H1 (cell line): ENCODE data around the gene MACC1. TPM values are rescaled to one million over a fixed set of nuclear protein-coding genes. Genes with fewer than 3 reads are reported as not detected.

Source experiments
- CHD7 ChIP-seq: fragments of 300-600 bp; sonication (generic); IDR thresholded peaks from 2 replicates; pipeline ENCODE4 v1.7.1; 2012; ENCODE audit warnings: low read length, moderate library complexity, mild to moderate bottlenecking, inconsistent platforms; ENCODE audit not compliant: insufficient replicate concordance
- TAF1 ChIP-seq: IDR thresholded peaks from 2 replicates; pipeline ENCODE4 v1.6.1; 2011; ENCODE audit warnings: mild to moderate bottlenecking, low read depth, low read length
- TAF7 ChIP-seq: optimal IDR thresholded peaks from 2 replicates; pipeline ENCODE3; 2011; ENCODE audit warnings: low read depth, mild to moderate bottlenecking, inconsistent platforms, low read length, moderate library complexity, borderline replicate concordance
- TBP ChIP-seq: IDR thresholded peaks from 2 replicates; pipeline ENCODE4 v1.6.1; 2011; ENCODE audit warnings: low read depth, low read length, improper control_type of control experiment
- polyA plus RNA-seq, 7 experiments: library from polyadenylated mRNA; depleted of rRNA in 3 of 7; stranded (reverse) in 5 of 7; unstranded in 2 of 7; fragments of >200 nt in 5 of 7; fragments of 200-250 nt in 2 of 7; gene quantifications; 1 replicate in 5 of 7; 2 replicates in 1 of 7; 4 replicates in 1 of 7; pipeline versions ENCODE4 v1.2.1 to v1.2.3, GENCODE V29; 2011 to 2013; ENCODE audit warnings: missing spikeins in 2 of 7, mixed read lengths in 2 of 7
- total RNA-seq: library from RNA; stranded (reverse); fragmentation: NEBNext Ultra II Directional; extraction: Animal tissue kit (Norgen Biotek cat#: 25700); gene quantifications from 2 replicates; pipeline ENCODE4 v1.2.1, GENCODE V29; 2021

Gene MACC1
- total and polyA plus RNA-seq, 2 of the 8 experiments (the other 6 are each of a cell fraction or from before 2014, with no cell fraction given), result 2.0 to 17.2 TPM

GRCh38 chr7:20113427-20114027 lies 103.7 kb downstream of the MACC1 start (continued):
- TF ChIP-seq CHD7 (no peak), TBP (no peak), TAF7 (no peak), TAF1 (no peak)
